Measurements from ENCODE around the gene RHOB.

GRCh38 chr2:20484810-20485611 lies 38.1 kb downstream of the RHOB start:
- TF ChIP-seq EZH2 (IDR thresholded peaks at IDR 0.05): no peak
- TF ChIP-seq POLR2AphosphoS5 (IDR thresholded peaks at IDR 0.05; ENCODE audit: borderline replicate concordance, low read depth, low read length): no peak

All from SK-N-MC (cell line).